ENCODE measurements around the gene AZIN2. TPM values are rescaled to one million over a fixed set of nuclear protein-coding genes. Genes with fewer than 3 reads are reported as not detected.

The AZIN2 gene
- total and polyA plus RNA-seq, 9 of the 15 experiments (the other 6 are each of a cell fraction or from before 2014, with no cell fraction given), result 0.06 to 0.91 (median 0.42) TPM; not detected in 2

GRCh38 chr1:33036526-33037503 is 44.1 kb upstream of the AZIN2 start, which contains the start of gene AK2 (continued):
- 0 out of 2 replicates have a peak, but pooled peaks have one; percentile 15 for TF ChIP-seq NFIC (IDR thresholded peaks at IDR 0.05)
- TF ChIP-seq ZC3H8 (IDR thresholded peaks at IDR 0.05), result no peak
- no peak for TF ChIP-seq ZNF165 (CRISPR knock-in tag; IDR thresholded peaks at IDR 0.05; ENCODE audit: borderline replicate concordance)
- no peak for TF ChIP-seq PHB2 (IDR thresholded peaks at IDR 0.05; ENCODE audit: low read depth)
- TF ChIP-seq TCF7 (IDR thresholded peaks at IDR 0.05; ENCODE audit: borderline replicate concordance), result no peak
- peak in 1 of 2 experiments; percentile 80; a peak in 2 of 4 replicates for TF ChIP-seq HDAC1 (IDR thresholded peaks at IDR 0.05)
- no peak for TF ChIP-seq XRCC4 (IDR thresholded peaks at IDR 0.05; ENCODE audit: extremely low read depth, insufficient read depth, insufficient read length)
- TF ChIP-seq ARNT (IDR thresholded peaks at IDR 0.05), result peak in 1 of 2 experiments; percentile 51; a peak in 3 of 4 replicates
- TF ChIP-seq, protein P1, sequence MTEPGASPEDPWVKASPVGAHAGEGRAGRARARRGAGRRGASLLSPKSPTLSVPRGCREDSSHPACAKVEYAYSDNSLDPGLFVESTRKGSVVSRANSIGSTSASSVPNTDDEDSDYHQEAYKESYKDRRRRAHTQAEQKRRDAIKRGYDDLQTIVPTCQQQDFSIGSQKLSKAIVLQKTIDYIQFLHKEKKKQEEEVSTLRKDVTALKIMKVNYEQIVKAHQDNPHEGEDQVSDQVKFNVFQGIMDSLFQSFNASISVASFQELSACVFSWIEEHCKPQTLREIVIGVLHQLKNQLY (CRISPR knock-in tag; conservative IDR thresholded peaks at IDR 0.05), result peak; percentile 16 to 83; a peak in 1 of 4 replicates
- no peak for TF ChIP-seq SIRT6 (IDR thresholded peaks at IDR 0.05; ENCODE audit: low read depth, low read length)
- no peak for TF ChIP-seq SMAD2 (IDR thresholded peaks at IDR 0.05; ENCODE audit: low read depth, low read length)
- no peak for TF ChIP-seq ZNF57 (CRISPR knock-in tag; IDR thresholded peaks at IDR 0.05)
- TF ChIP-seq SAFB (IDR thresholded peaks at IDR 0.05; ENCODE audit: borderline replicate concordance, low read depth, low read length), result no peak
- TF ChIP-seq, protein P2, sequence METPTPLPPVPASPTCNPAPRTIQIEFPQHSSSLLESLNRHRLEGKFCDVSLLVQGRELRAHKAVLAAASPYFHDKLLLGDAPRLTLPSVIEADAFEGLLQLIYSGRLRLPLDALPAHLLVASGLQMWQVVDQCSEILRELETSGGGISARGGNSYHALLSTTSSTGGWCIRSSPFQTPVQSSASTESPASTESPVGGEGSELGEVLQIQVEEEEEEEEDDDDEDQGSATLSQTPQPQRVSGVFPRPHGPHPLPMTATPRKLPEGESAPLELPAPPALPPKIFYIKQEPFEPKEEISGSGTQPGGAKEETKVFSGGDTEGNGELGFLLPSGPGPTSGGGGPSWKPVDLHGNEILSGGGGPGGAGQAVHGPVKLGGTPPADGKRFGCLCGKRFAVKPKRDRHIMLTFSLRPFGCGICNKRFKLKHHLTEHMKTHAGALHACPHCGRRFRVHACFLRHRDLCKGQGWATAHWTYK (CRISPR knock-in tag; IDR thresholded peaks at IDR 0.05), result no peak
- TF ChIP-seq BCL6 (CRISPR knock-in tag; IDR thresholded peaks at IDR 0.05), result no peak
- no peak for TF ChIP-seq ILF3 (IDR thresholded peaks at IDR 0.05; ENCODE audit: borderline replicate concordance)
- TF ChIP-seq TAF15 (IDR thresholded peaks at IDR 0.05; ENCODE audit: low read depth, low read length), result no peak
- TF ChIP-seq DIDO1 (tag; IDR thresholded peaks at IDR 0.05; ENCODE audit: low read depth), result peak; percentile 73; the same call in 1 of the 2 replicates
- no peak for TF ChIP-seq ELF2 (CRISPR knock-in tag; IDR thresholded peaks at IDR 0.05)
- TF ChIP-seq SPI1 (IDR thresholded peaks at IDR 0.05; ENCODE audit: borderline replicate concordance, low read depth, low read length), result peak; percentile 24; the same call in 1 of the 2 replicates
- no peak for TF ChIP-seq HEY1 (CRISPR knock-in tag; IDR thresholded peaks at IDR 0.05; ENCODE audit: borderline replicate concordance)
- TF ChIP-seq, protein P3, sequence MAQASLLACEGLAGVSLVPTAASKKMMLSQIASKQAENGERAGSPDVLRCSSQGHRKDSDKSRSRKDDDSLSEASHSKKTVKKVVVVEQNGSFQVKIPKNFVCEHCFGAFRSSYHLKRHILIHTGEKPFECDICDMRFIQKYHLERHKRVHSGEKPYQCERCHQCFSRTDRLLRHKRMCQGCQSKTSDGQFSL (CRISPR knock-in tag; IDR thresholded peaks at IDR 0.05), result no peak; the same call in none of the 2 replicates
- TF ChIP-seq, protein P3 (tag; IDR thresholded peaks at IDR 0.05), result no peak
- TF ChIP-seq HMG20B (CRISPR knock-in tag; IDR thresholded peaks at IDR 0.05), result no peak
- TF ChIP-seq ZNF79 (CRISPR knock-in tag; IDR thresholded peaks at IDR 0.05; ENCODE audit: low read depth), result no peak
- TF ChIP-seq MCM2 (IDR thresholded peaks at IDR 0.05; ENCODE audit: low read depth), result no peak
- no peak; the same call in 1 of the 2 replicates for TF ChIP-seq ZKSCAN1 (IDR thresholded peaks at IDR 0.05; ENCODE audit: low read depth, low read length)

Data from K562 (cell line).